Endothelial cell of umbilical vein (primary cell): ENCODE results near the gene LRRK1. TPM values are rescaled to one million over a fixed set of nuclear protein-coding genes. Genes with fewer than 3 reads are reported as not detected.

ENCODE experiments used
- BruUV-seq: library from RNA; stranded (reverse); fragments of 400-500 nt; replicated peaks from 2 replicates; lab custom pipeline; 2021; lab: Mats Ljungman, UMichigan
- CTCF ChIA-PET: fragments of 300-600, 350-600 bp; sonication (Branson Sonifier 250); formaldehyde crosslinking; loops from one replicate; lab custom pipeline; 2021; ENCODE audit warnings: antibody characterized with exemption, inconsistent platforms; lab: Charles Lee
- POLR2A ChIA-PET: fragments of 300-600, 350-600 bp; sonication (Branson Sonifier 250); formaldehyde crosslinking; loops from one replicate; lab custom pipeline; 2021; ENCODE audit warnings: antibody characterized with exemption, inconsistent platforms; lab: Charles Lee
- DNase-seq: peaks from one replicate; pipeline ENCODE4 v3.0.0-alpha.2; 2011; ENCODE audit warnings: low read depth, low spot score
- FAIRE-seq: peaks from 2 replicates; lab custom pipeline; 2011; peaks lifted over from hg19 to GRCh38; lab: Jason Lieb, UNC
- H2AFZ ChIP-seq: 2 replicates; pipeline ENCODE4 v1.6.0; 2012; ENCODE audit warnings: low read depth, low read length, control low read depth, inconsistent platforms
- H3K27ac ChIP-seq: 2 replicates; pipeline ENCODE4 v1.5.1; 2011; ENCODE audit warnings: low read depth, mild to moderate bottlenecking, control low read depth, low read length, moderate library complexity; ENCODE audit not compliant: insufficient read depth
- H3K27me3 ChIP-seq, 2 experiments: 2 replicates each; pipeline versions ENCODE4 v1.6.0 to v1.6.1; 2011; ENCODE audit warnings: low read length in 2 of 2, mixed read lengths in 1 of 2; ENCODE audit not compliant: control insufficient read depth in 2 of 2, insufficient read depth in 2 of 2
- H3K36me3 ChIP-seq, 2 experiments: 2 replicates in 1 of 2; 3 replicates in 1 of 2; pipeline ENCODE4 v1.5.1; 2011; ENCODE audit warnings: low read length in 2 of 2, mild to moderate bottlenecking in 1 of 2, moderate library complexity in 1 of 2; ENCODE audit not compliant: control insufficient read depth in 2 of 2, insufficient read depth in 2 of 2; ENCODE audit errors: extremely low read depth in 1 of 2
- H3K4me1 ChIP-seq: 3 replicates; pipeline ENCODE4 v1.5.1; 2011; ENCODE audit warnings: mild to moderate bottlenecking, low read length; ENCODE audit not compliant: control insufficient read depth, insufficient read depth; ENCODE audit errors: extremely low read depth
- H3K4me2 ChIP-seq: 2 replicates; pipeline ENCODE4 v1.6.1; 2011; ENCODE audit warnings: low read length, control low read depth, mixed read lengths; ENCODE audit not compliant: insufficient read depth
- H3K4me3 ChIP-seq, 3 experiments: fragments of 200-600 bp in 1 of 3; sonication (generic), shearing (Covaris generic) in 1 of 3; replicated peaks in 1 of 3; 2 replicates each; pipeline ENCODE4 v1.5.1; 2011 to 2016; ENCODE audit warnings: control low read depth in 3 of 3, low read length in 3 of 3, mild to moderate bottlenecking in 2 of 3, inconsistent platforms in 1 of 3, low read depth in 1 of 3, moderate library complexity in 1 of 3; ENCODE audit not compliant: insufficient read depth in 1 of 3
- H3K79me2 ChIP-seq: 2 replicates; pipeline ENCODE4 v1.6.0; 2012; ENCODE audit warnings: low read length, inconsistent platforms; ENCODE audit not compliant: control insufficient read depth, insufficient read depth
- H3K9ac ChIP-seq: replicated peaks from 2 replicates; pipeline ENCODE3; 2011; ENCODE audit warnings: low read length, control low read depth; ENCODE audit not compliant: insufficient read depth; ENCODE audit errors: extremely low read depth
- H3K9me1 ChIP-seq: replicated peaks from 3 replicates; pipeline ENCODE4 v1.6.0; 2011; ENCODE audit warnings: mild to moderate bottlenecking, low read length; ENCODE audit not compliant: control insufficient read depth, insufficient read depth; ENCODE audit errors: extremely low read depth
- H3K9me3 ChIP-seq: replicated peaks from 2 replicates; pipeline ENCODE4 v1.5.1; 2012; ENCODE audit warnings: low read length, inconsistent platforms; ENCODE audit not compliant: control insufficient read depth, insufficient read depth
- H4K20me1 ChIP-seq: replicated peaks from 2 replicates; pipeline ENCODE3; 2011; ENCODE audit warnings: mild to moderate bottlenecking, low read length; ENCODE audit not compliant: control insufficient read depth, insufficient read depth; ENCODE audit errors: extremely low read depth
- EZH2 ChIP-seq: IDR thresholded peaks from 2 replicates; pipeline ENCODE4 v1.6.1; 2012; ENCODE audit warnings: borderline replicate concordance, low read depth, mild to moderate bottlenecking, moderate library complexity, low read length, inconsistent platforms; ENCODE audit not compliant: severe bottlenecking
- GATA2 ChIP-seq: IDR thresholded peaks from 2 replicates; pipeline ENCODE4 v1.7.0; 2011; ENCODE audit warnings: low read depth, mild to moderate bottlenecking, moderate library complexity, mixed read lengths, low read length; ENCODE audit not compliant: insufficient read length, insufficient read depth
- JUN ChIP-seq: IDR thresholded peaks from 2 replicates; pipeline ENCODE4 v1.6.1; 2011; ENCODE audit warnings: borderline replicate concordance, low read depth; ENCODE audit not compliant: insufficient read length, insufficient read depth
- MYC ChIP-seq: IDR thresholded peaks from one replicate; pipeline ENCODE4 v1.6.1; 2011; ENCODE audit warnings: mild to moderate bottlenecking, low read depth, low read length
- POLR2A ChIP-seq: IDR thresholded peaks from 2 replicates; pipeline ENCODE4 v1.6.1; 2012; ENCODE audit warnings: low read depth, mild to moderate bottlenecking, control low read depth, low read length
- POLR2AphosphoS5 ChIP-seq: IDR thresholded peaks from 2 replicates; pipeline ENCODE4 v1.6.1; 2012; ENCODE audit warnings: low read depth, mild to moderate bottlenecking, control low read depth, low read length, moderate library complexity; ENCODE audit not compliant: insufficient read depth
- dilution Hi-C: fragments of 300-500 bp; cut with MboI; formaldehyde crosslinking; loops from one replicate; pipeline ENCODE4 v1.15.0; 2019; ENCODE audit warnings: low sequenced_read_pairs; ENCODE audit not compliant: extremely low pct_ligation_motif_present
- intact Hi-C: fragments of 100-400 bp; cut with micrococcal nuclease; formaldehyde crosslinking; loops from one replicate; pipeline ENCODE4 v1.10.0; 2022
- polyA plus RNA-seq, 4 experiments: library from polyadenylated mRNA; depleted of rRNA in 3 of 4; stranded (reverse) in 3 of 4; unstranded in 1 of 4; fragments of >200 nt; gene quantifications; 2 replicates each; pipeline versions ENCODE4 v1.2.1 to v1.2.3, GENCODE V29; 2011 to 2012; ENCODE audit warnings: missing spikeins in 1 of 4
- total RNA-seq: library from RNA; stranded (reverse); gene quantifications from 2 replicates; pipeline ENCODE4 v1.2.3, GENCODE V29; 2021
- TF ChIP-seq, protein P1 (sequence below), 2 donors: IDR thresholded peaks; 1 replicate in 1 of 2; 2 replicates in 1 of 2; pipeline ENCODE4 v1.5.1; 2011; ENCODE audit warnings: low read length in 2 of 2, mild to moderate bottlenecking in 2 of 2, moderate library complexity in 2 of 2, control low read depth in 1 of 2, inconsistent platforms in 1 of 2, low read depth in 1 of 2; ENCODE audit not compliant: insufficient read depth in 1 of 2; ENCODE audit errors: extremely low read depth in 1 of 2
- TF ChIP-seq, protein P2 (sequence below): IDR thresholded peaks from 2 replicates; pipeline ENCODE4 v1.6.1; 2011; ENCODE audit not compliant: insufficient read depth, insufficient read length

LRRK1 gene
- total and polyA plus RNA-seq, 2 donors (not counting 3 experiments of a cell fraction or from before 2014, with no cell fraction given): 11.0 to 22.1 TPM

DNA sequence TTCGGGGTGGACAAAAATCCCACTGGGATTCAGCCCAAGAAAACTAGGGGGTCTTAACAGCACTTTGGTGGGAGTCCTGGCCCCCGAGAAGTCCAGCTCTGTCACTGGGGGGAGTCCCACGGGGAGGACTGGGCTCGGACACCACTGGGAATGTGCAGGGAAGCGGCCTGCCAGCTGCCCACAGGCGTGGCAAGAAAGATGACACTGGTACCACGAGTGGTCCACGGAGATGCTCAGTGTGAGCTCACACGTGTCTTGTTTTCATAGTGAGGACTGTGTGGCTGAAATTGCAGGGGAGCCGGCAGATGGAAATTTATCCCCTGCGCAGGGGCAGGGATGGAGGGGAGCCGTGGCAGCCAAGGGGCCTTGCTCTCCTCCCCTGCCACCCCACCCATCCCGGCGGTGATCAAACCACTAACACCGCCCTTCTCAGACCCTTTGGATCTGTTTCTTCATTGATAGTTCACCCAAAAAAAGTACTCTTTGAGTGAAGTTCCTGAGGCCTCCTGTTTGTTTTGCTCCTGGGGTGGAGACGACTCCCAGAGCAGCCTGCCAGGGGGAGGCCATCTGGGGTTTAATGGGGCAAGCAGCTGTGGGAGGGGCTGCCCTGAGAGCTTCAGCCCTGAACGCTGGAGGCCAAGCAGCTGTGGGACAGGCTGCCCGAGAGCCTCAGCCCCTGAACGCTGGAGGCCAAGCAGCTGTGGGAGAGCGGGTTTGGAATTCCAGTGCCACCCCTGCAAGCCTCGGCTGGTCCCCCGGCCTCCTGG, 130.9 kb downstream of the LRRK1 start:
- FAIRE-seq (no peak), DNase-seq (no peak)
- ChIA-PET CTCF (interaction anchor here (1.4 kb wide), 1 partner anchor 43 kb away, joined by 3 read pairs; no protein-coding TSS in a partner anchor), POLR2A (no interaction called here)
- no TSS peak for BruUV-seq
- no peaks in the 10 kb centered on the region for H3K79me2 ChIP-seq
- dilution Hi-C loops: no loop called here
- H3K27ac ChIP-seq: no peak overlapping the region
- no peak overlapping the region for H2AFZ ChIP-seq
- no peaks in the 10 kb centered on the region for H4K20me1 ChIP-seq
- no peaks in the 10 kb centered on the region for H3K4me1 ChIP-seq
- H3K36me3 ChIP-seq: peaks cover 0 to 14% of the 10 kb centered on the region in 2 experiments
- H3K9me1 ChIP-seq: no peaks in the 10 kb centered on the region
- no peak overlapping the region for H3K9ac ChIP-seq
- H3K4me2 ChIP-seq: no peak overlapping the region
- intact Hi-C loops: no loop called here
- H3K27me3 ChIP-seq: no peaks in the 10 kb centered on the region
- no peak for TF ChIP-seq POLR2AphosphoS5
- no peaks in the 10 kb centered on the region for H3K9me3 ChIP-seq
- H3K4me3 ChIP-seq: no peak overlapping the region

DNA sequence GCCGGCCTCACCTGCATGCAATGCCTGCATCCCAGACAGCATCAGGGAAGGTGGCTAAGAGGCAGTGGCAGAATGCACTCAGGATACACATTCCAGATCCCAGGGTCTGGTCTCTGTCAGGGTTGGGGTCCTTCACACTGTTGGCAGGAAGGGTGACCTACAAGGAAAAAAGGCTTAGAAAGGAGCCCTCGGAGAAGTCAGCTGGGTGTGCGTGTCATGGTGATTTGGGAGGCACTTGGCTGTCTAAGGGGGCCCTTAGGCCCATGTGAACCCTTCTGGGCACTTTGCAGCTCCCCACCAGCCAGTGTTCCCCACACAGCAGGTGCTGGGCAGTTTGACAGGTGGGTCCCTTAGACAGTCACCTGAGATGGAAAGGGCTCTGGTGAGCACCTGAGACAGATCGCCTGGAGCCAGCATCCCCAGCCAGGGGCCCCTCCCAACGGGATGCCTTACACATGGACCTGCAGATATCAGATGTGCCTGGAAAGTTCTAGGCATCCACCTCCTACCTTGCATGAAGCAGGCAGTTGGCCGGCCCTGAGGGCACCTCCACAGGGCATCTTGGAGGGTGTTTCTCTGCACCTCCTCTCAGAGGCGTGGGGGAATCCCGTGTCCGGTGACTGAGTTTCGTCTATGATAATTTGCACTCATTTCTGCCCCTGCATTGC, 131.6 kb downstream of the LRRK1 start:
- no peak for TF ChIP-seq MYC
- no peak for TF ChIP-seq POLR2AphosphoS5
- TF ChIP-seq, protein P1, sequence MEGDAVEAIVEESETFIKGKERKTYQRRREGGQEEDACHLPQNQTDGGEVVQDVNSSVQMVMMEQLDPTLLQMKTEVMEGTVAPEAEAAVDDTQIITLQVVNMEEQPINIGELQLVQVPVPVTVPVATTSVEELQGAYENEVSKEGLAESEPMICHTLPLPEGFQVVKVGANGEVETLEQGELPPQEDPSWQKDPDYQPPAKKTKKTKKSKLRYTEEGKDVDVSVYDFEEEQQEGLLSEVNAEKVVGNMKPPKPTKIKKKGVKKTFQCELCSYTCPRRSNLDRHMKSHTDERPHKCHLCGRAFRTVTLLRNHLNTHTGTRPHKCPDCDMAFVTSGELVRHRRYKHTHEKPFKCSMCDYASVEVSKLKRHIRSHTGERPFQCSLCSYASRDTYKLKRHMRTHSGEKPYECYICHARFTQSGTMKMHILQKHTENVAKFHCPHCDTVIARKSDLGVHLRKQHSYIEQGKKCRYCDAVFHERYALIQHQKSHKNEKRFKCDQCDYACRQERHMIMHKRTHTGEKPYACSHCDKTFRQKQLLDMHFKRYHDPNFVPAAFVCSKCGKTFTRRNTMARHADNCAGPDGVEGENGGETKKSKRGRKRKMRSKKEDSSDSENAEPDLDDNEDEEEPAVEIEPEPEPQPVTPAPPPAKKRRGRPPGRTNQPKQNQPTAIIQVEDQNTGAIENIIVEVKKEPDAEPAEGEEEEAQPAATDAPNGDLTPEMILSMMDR (IDR thresholded peaks at IDR 0.05; ENCODE audit: extremely low read depth in 1 of 2, insufficient read depth in 1 of 2, low read depth in 1 of 2, low read length in 2 of 2): no peak
- TF ChIP-seq, protein P2, sequence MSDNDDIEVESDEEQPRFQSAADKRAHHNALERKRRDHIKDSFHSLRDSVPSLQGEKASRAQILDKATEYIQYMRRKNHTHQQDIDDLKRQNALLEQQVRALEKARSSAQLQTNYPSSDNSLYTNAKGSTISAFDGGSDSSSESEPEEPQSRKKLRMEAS: no peak
- TF ChIP-seq GATA2: no peak
- no peak for TF ChIP-seq EZH2
- TF ChIP-seq POLR2A: no peak
- no peak for TF ChIP-seq JUN
- dilution Hi-C loops (no loop called here), intact Hi-C loops (no loop called here)
- H3K27ac ChIP-seq: no peak overlapping the region
- H4K20me1 ChIP-seq: no peaks in the 10 kb centered on the region
- no peak for DNase-seq
- ChIA-PET POLR2A (no interaction called here), CTCF (interaction anchor here (1.4 kb wide), 1 partner anchor 44 kb away, joined by 3 read pairs; no protein-coding TSS in a partner anchor)
- H3K9ac ChIP-seq: no peak overlapping the region
- H3K36me3 ChIP-seq: peaks cover 0 to 19% of the 10 kb centered on the region in 2 experiments
- no peak overlapping the region for H3K4me2 ChIP-seq
- H3K9me1 ChIP-seq: no peaks in the 10 kb centered on the region
- no peaks in the 10 kb centered on the region for H3K79me2 ChIP-seq
- no peak for FAIRE-seq
- H3K4me3 ChIP-seq: no peak overlapping the region
- H2AFZ ChIP-seq: no peak overlapping the region
- no peaks in the 10 kb centered on the region for H3K9me3 ChIP-seq
- BruUV-seq: no TSS peak
- no peaks in the 10 kb centered on the region for H3K27me3 ChIP-seq
- H3K4me1 ChIP-seq: no peaks in the 10 kb centered on the region
